ENCODE measurements around the gene RAD51B. TPM values are rescaled to one million over a fixed set of nuclear protein-coding genes. Genes with fewer than 3 reads are reported as not detected.

RAD51B gene
- total RNA-seq, 1 donor = 22.4 TPM

GRCh38 chr14:67833403-67833802 is 13.8 kb downstream of the RAD51B start:
- DNase-seq (ENCODE audit: low read depth in 2 of 3, low spot score in 2 of 3) = no peak

- no peak for DNase-seq (ENCODE audit: low read depth in 2 of 3, low spot score in 2 of 3)
These were observed 16.0 kb downstream of the RAD51B start for GRCh38 chr14:67835596-67835995.

GRCh38 chr14:67837011-67837624 is 17.5 kb downstream of the RAD51B start:
- peak; percentile 30 to 92 (median 81) for DNase-seq (ENCODE audit: low read depth in 2 of 3, low spot score in 2 of 3)

GRCh38 chr14:67846029-67846610 is 26.5 kb downstream of the RAD51B start:
- DNase-seq (ENCODE audit: low read depth in 2 of 3, low spot score in 2 of 3) = no peak

- no peak for DNase-seq (ENCODE audit: low read depth in 2 of 3, low spot score in 2 of 3)
These were observed 30.7 kb downstream of the RAD51B start for GRCh38 chr14:67850066-67850830.

GRCh38 chr14:67851785-67852410 is 32.3 kb downstream of the RAD51B start:
- DNase-seq (ENCODE audit: low read depth in 2 of 3, low spot score in 2 of 3) = peak in 2 of 3 donors; percentile 83 to 95

GRCh38 chr14:67852926-67853604 is 33.5 kb downstream of the RAD51B start:
- DNase-seq (ENCODE audit: low read depth in 2 of 3, low spot score in 2 of 3) = peak in 2 of 3 donors; percentile 15 to 62

- DNase-seq (ENCODE audit: low read depth in 2 of 3, low spot score in 2 of 3) = peak in 2 of 3 donors; percentile 26 to 70
These were observed 34.1 kb downstream of the RAD51B start for GRCh38 chr14:67853715-67854114.

GRCh38 chr14:67856827-67857226 is 37.2 kb downstream of the RAD51B start:
- no peak for DNase-seq (ENCODE audit: low read depth in 2 of 3, low spot score in 2 of 3)

GRCh38 chr14:67857778-67858350 is 38.3 kb downstream of the RAD51B start:
- DNase-seq (ENCODE audit: low read depth in 2 of 3, low spot score in 2 of 3) = no peak

- DNase-seq (ENCODE audit: low read depth in 2 of 3, low spot score in 2 of 3) = no peak
These were observed 39.7 kb downstream of the RAD51B start for GRCh38 chr14:67859169-67859749.

GRCh38 chr14:67863223-67863622 is 43.6 kb downstream of the RAD51B start:
- DNase-seq (ENCODE audit: low read depth in 2 of 3, low spot score in 2 of 3) = no peak

- DNase-seq (ENCODE audit: low read depth in 2 of 3, low spot score in 2 of 3) = no peak
These were observed 55.8 kb downstream of the RAD51B start for GRCh38 chr14:67875175-67876006.

- DNase-seq (ENCODE audit: low read depth in 2 of 3, low spot score in 2 of 3) = no peak
These were observed 59.4 kb downstream of the RAD51B start for GRCh38 chr14:67879026-67879425.

- DNase-seq (ENCODE audit: low read depth in 2 of 3, low spot score in 2 of 3) = peak in 2 of 3 donors; percentile 2 to 35
These were observed 61.6 kb downstream of the RAD51B start for GRCh38 chr14:67881225-67881624.

GRCh38 chr14:67882986-67883555 is 63.5 kb downstream of the RAD51B start:
- peak in 2 of 3 donors; percentile 14 to 51 for DNase-seq (ENCODE audit: low read depth in 2 of 3, low spot score in 2 of 3)

GRCh38 chr14:67883717-67884116 is 64.1 kb downstream of the RAD51B start:
- peak in 2 of 3 donors; percentile 5 to 63 for DNase-seq (ENCODE audit: low read depth in 2 of 3, low spot score in 2 of 3)

- DNase-seq (ENCODE audit: low read depth in 2 of 3, low spot score in 2 of 3) = no peak
These were observed 66.6 kb downstream of the RAD51B start for GRCh38 chr14:67886191-67886590.

GRCh38 chr14:67887478-67887877 is 67.9 kb downstream of the RAD51B start:
- DNase-seq (ENCODE audit: low read depth in 2 of 3, low spot score in 2 of 3) = no peak

All from hematopoietic multipotent progenitor cell (in vitro differentiated cells).